ENCODE measurements around the gene TRAK2. TPM values are rescaled to one million over a fixed set of nuclear protein-coding genes. Genes with fewer than 3 reads are reported as not detected.
A peak's percentile ranks its signal among the peaks of the same experiment; 100 is the strongest.

The TRAK2 gene
- total and polyA plus RNA-seq, 2 donors (not counting 3 experiments of a cell fraction or from before 2014, with no cell fraction given), result 9.7 to 35.7 TPM

DNA sequence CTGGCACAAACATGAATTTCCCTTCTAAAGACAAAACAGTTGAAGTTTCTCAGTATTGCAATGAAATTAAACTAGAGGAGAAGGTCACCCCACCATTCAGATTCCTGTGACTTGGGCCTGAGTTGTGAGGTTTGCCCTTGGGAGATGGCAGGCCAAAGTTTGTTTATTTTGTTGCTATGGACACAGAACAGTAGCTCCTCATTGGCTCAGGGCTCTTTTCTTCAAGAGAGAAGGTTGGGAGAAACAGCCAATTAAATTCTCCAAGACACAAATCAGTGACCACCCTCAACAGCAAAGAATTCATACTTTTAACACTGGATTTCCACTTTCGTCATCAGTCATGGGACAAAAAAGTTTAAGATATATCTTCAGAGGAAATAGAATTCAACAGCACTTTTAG lies 94.0 kb downstream of the TRAK2 start, which contains the start of gene FLACC1:
Gene FLACC1, minus strand, starts transcription at position 125 of the 400 bp plus-strand sequence. CDS start 5,941 bp downstream, outside the sequence.
- POLR2A ChIA-PET, result no interaction called here
- no peaks in the 10 kb centered on the region for H3K27me3 ChIP-seq (ENCODE audit: control insufficient read depth in 2 of 2, insufficient read depth in 2 of 2, low read length in 2 of 2)
- dilution Hi-C loops (cut with MboI; ENCODE audit: extremely low pct_ligation_motif_present, low sequenced_read_pairs), result no loop called here

More for the DNA sequence above, 94.0 kb downstream of the TRAK2 start, which contains the start of gene FLACC1:
- no TSS peak for BruUV-seq (replicated peaks)
- H2AFZ ChIP-seq (ENCODE audit: low read depth, low read length), result no peak within 1 kb of the TSS
- CTCF ChIA-PET, result interaction anchor here (0.9 to 2.5 kb wide), 4 partner anchors 14 to 174 kb away, joined by 3 to 10 read pairs (median 4); partner anchors contain the start of gene CASP10
- H3K9me1 ChIP-seq (replicated peaks; ENCODE audit: control insufficient read depth, extremely low read depth, insufficient read depth, low read length), result no peaks in the 10 kb centered on the region
- H3K27ac ChIP-seq (ENCODE audit: insufficient read depth, low read depth, low read length), result no peak within 1 kb of the TSS
- H4K20me1 ChIP-seq (replicated peaks; ENCODE audit: control insufficient read depth, extremely low read depth, insufficient read depth, low read length), result no peaks in the 10 kb centered on the region
- H3K9ac ChIP-seq (replicated peaks; ENCODE audit: extremely low read depth, insufficient read depth, low read length), result no peak within 1 kb of the TSS
- no peaks in the 10 kb centered on the region for H3K9me3 ChIP-seq (replicated peaks; ENCODE audit: control insufficient read depth, insufficient read depth, low read length)
- no peaks in the 10 kb centered on the region for H3K4me1 ChIP-seq (ENCODE audit: control insufficient read depth, extremely low read depth, insufficient read depth, low read length)
- no peak within 1 kb of the TSS for H3K4me2 ChIP-seq (ENCODE audit: insufficient read depth, low read length)
- FAIRE-seq (no peak), DNase-seq (ENCODE audit: low read depth, low spot score) (peak; percentile 24)
- no peak within 1 kb of the TSS for H3K4me3 ChIP-seq (replicated peaks in 1 of 3; ENCODE audit: insufficient read depth in 1 of 3, low read depth in 1 of 3, low read length in 3 of 3)
- no peaks in the 10 kb centered on the region for H3K79me2 ChIP-seq (ENCODE audit: control insufficient read depth, insufficient read depth, low read length)
- H3K36me3 ChIP-seq (ENCODE audit: control insufficient read depth in 2 of 2, extremely low read depth in 1 of 2, insufficient read depth in 2 of 2, low read length in 2 of 2), result no peaks in the 10 kb centered on the region
- intact Hi-C loops (cut with micrococcal nuclease), result no loop called here
- TF ChIP-seq MYC (IDR thresholded peaks at IDR 0.05; ENCODE audit: low read depth, low read length) (no peak), GATA2 (IDR thresholded peaks at IDR 0.05; ENCODE audit: insufficient read depth, insufficient read length, low read depth, low read length) (no peak), POLR2A (IDR thresholded peaks at IDR 0.05; ENCODE audit: low read depth, low read length) (no peak), POLR2AphosphoS5 (IDR thresholded peaks at IDR 0.05; ENCODE audit: insufficient read depth, low read depth, low read length) (no peak), JUN (IDR thresholded peaks at IDR 0.05; ENCODE audit: borderline replicate concordance, insufficient read depth, insufficient read length, low read depth) (no peak), FOS (IDR thresholded peaks at IDR 0.05; ENCODE audit: borderline replicate concordance, insufficient read depth, low read length) (no peak), EZH2 (IDR thresholded peaks at IDR 0.05; ENCODE audit: borderline replicate concordance, low read depth, low read length, severe bottlenecking) (no peak)
- TF ChIP-seq, protein P1, sequence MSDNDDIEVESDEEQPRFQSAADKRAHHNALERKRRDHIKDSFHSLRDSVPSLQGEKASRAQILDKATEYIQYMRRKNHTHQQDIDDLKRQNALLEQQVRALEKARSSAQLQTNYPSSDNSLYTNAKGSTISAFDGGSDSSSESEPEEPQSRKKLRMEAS (IDR thresholded peaks at IDR 0.05; ENCODE audit: insufficient read depth, insufficient read length), result no peak
- TF ChIP-seq, protein P2, sequence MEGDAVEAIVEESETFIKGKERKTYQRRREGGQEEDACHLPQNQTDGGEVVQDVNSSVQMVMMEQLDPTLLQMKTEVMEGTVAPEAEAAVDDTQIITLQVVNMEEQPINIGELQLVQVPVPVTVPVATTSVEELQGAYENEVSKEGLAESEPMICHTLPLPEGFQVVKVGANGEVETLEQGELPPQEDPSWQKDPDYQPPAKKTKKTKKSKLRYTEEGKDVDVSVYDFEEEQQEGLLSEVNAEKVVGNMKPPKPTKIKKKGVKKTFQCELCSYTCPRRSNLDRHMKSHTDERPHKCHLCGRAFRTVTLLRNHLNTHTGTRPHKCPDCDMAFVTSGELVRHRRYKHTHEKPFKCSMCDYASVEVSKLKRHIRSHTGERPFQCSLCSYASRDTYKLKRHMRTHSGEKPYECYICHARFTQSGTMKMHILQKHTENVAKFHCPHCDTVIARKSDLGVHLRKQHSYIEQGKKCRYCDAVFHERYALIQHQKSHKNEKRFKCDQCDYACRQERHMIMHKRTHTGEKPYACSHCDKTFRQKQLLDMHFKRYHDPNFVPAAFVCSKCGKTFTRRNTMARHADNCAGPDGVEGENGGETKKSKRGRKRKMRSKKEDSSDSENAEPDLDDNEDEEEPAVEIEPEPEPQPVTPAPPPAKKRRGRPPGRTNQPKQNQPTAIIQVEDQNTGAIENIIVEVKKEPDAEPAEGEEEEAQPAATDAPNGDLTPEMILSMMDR (IDR thresholded peaks at IDR 0.05; ENCODE audit: extremely low read depth in 1 of 2, insufficient read depth in 1 of 2, low read depth in 1 of 2, low read length in 2 of 2), result no peak

Data from endothelial cell of umbilical vein (primary cell).